Measurements from ENCODE around the gene SLC26A5.

DNA sequence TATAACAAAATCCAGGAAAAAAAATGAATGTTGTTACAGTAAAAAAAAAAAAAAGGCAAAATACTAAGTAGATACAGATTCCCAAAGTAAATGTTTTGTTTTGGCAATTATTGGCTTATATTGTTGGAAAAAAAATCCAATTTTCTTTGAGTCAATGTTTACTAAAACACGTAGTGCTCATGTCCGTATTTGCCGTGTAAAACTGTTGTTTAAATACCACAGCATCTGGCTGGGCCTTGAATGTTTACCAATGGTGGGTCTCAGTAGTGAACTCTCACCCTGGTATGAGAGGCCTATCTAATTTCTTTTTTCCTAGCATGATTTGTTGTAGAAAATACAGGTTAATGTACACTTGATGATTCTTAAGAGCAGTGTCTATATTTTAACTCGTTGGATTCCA, 41.4 kb upstream of the SLC26A5 start:
- TF ChIP-seq CTCF (IDR thresholded peaks at IDR 0.05; ENCODE audit: poor library complexity) (no peak), EZH2phosphoT487 (IDR thresholded peaks at IDR 0.05; ENCODE audit: low read depth, severe bottlenecking, unreplicated experiment) (no peak)
